Non-pigmented ciliary epithelial cell (primary cell): ENCODE measurements around the gene ACTL6B.
"Not testable (repeated sequence)": the region's sequence is repeated elsewhere in the genome, so short reads cannot be mapped to it uniquely, and the experiment has no call there.

Experiments used
- DNase-seq: peaks from one replicate; pipeline ENCODE4 v3.0.0-alpha.2; 2010; ENCODE audit warnings: low read depth

Gene ACTL6B

GRCh38 chr7:100655908-100656674 is at the start of gene ACTL6B:
TSS of gene ACTL6B (minus strand) at chr7:100656448. CDS start at chr7:100656354, 94 bp downstream.
- DNase-seq = no peak

DNA sequence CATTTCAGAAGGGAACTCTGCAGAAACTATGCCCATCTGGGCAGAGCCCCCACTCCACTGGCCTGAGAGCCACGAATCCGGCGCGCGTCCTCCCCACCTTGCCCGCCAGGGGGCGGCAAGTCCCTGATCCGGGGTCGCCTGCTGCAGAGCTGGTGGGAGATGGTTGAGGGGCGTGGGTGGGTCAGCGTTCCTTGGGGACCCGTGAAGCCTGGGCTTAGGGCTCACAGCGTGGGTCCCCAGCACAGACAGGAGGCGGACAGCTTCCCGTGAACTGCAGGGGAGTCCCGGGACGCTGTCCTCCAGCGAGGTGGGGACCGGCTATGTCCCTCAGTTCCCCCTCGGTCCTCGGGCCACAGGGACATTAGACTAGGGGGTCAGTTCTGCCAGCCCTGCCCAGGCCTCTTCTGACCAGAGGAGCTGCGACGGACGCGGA is 49.1 kb upstream of the ACTL6B start:
- DNase-seq = no peak

- not testable (repeated sequence) for DNase-seq
Observed at GRCh38 chr7:100701089-100701488, 44.8 kb upstream of the ACTL6B start.

DNA sequence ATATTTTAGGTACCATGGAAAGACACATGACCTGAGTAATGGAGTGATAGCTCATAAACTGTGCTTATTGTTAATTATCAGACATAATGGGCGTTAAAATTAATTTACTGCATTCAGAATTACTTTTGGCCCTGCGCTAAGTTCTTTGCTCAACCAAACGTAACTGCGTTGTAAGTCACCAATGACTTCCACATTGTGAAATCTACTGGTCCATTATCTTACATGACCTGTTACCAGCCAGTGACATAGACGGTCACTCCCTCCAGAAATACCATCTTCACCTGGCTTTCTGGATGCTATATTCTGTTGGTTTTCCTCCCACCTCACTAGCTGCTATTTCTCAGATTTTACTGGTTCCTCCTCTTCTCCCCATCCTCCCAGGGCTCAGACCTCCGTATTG is 42.8 kb upstream of the ACTL6B start:
- DNase-seq = no peak

DNA sequence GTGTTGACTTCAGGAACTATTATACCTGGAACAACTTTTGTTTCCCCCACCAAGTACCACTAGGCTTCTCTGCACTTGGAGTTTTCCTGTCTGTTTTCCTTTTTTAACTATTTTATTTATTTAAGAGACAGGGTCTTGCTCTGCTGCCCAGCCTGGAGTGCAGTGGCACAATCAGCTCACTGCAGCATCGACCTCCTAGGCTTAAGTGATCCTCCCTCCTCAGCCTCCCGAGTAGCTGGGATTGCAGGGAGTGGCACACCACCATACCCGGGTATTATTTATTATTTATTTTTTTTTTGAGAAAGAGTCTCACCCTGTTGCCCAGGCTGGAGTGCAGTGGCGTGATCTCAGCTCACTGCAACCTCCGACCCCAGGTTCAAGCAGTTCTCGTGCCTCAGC is 39.9 kb upstream of the ACTL6B start:
- no peak for DNase-seq

DNA sequence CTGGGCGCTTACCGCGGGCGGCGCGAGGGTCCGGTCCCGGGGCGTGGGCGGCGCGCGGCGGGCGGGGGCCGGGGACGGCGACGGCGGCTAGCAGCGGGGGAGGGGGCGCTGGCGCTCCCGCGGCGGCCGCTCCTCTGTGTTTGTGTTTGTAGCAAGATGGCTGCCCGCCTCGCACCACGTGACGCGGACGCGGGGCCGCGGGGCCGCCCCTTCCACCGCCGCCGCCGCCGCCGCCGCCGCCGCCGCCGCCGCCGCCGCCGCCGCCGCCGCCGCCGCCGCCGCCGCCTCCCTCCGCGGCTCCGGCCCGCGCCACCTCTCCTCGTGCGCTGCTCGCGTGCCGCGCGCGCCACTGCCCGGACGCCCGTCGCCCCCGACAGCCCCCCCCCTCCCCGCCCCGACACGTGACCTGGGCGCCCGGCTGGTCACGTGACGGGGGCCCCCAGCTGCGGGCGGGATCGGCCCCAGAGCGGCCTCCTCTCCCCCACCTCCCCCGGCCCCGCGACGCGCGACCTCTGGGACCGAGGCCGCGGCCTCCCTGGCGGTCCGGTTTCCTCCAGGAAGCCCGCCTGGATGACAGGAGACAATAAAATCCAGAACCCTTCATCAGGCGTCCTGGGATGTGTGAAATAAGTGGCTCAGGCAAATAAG is 38.0 kb upstream of the ACTL6B start, which contains the start of gene GIGYF1:
Gene GIGYF1, minus strand, starts transcription at position 153 of the 648 bp plus-strand sequence. CDS start 6,012 bp downstream, outside the sequence.
- no peak for DNase-seq

GRCh38 chr7:100693312-100694097 is 37.3 kb upstream of the ACTL6B start:
- no peak for DNase-seq

- no peak for DNase-seq
Observed at GRCh38 chr7:100692578-100692961, 36.3 kb upstream of the ACTL6B start.

- no peak for DNase-seq
Observed at GRCh38 chr7:100691676-100692577, 35.7 kb upstream of the ACTL6B start.

- no peak for DNase-seq
Observed at GRCh38 chr7:100689230-100690135, 33.2 kb upstream of the ACTL6B start.

DNA sequence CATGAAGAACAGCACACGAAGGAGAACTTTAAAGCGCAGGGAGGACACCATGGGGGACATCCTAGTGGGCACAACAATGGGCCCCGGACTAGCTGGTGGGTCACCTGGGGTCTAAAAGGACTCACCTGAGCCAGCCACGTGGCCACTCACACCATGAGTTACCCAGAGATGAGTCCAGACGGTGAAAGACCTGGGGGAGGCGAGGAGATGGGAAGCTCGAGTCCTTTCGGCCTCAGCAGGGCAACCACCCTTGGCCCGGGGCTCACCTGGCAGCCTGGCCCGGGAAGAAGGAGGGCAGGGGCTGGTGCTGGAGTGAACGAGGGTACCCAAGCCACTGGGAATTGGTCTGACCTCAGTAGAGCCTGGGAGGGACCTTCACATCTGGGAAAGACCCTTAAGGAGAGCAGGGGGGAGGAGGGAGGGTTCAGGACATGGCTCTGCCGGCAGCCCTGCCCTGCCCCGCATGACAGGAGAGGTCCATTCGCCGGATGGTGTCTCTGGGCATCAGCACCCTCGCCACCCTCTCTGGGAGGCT is 32.1 kb upstream of the ACTL6B start:
- DNase-seq = no peak

GRCh38 chr7:100687751-100688300 is 31.6 kb upstream of the ACTL6B start:
- no peak for DNase-seq

DNA sequence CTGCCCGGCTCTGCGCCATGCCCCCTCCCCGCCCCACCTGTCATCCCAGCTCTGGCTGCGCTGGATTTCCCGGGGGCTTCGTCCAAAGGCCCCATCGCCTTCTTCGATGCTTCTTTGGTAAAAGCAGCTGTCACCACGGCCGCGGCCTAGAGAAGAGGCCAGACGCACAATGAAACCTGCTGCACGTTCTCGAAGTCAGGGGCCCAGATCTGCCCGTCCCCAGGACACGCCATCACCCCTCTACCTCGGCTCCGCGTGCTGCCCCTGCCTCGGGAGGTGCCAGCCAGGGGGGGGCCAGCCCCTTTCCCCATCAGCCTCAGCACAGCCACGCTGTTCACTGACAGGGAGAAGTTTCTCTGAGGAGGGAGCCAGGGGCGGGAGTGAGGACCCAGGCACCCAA is 31.0 kb upstream of the ACTL6B start:
- DNase-seq = no peak

DNA sequence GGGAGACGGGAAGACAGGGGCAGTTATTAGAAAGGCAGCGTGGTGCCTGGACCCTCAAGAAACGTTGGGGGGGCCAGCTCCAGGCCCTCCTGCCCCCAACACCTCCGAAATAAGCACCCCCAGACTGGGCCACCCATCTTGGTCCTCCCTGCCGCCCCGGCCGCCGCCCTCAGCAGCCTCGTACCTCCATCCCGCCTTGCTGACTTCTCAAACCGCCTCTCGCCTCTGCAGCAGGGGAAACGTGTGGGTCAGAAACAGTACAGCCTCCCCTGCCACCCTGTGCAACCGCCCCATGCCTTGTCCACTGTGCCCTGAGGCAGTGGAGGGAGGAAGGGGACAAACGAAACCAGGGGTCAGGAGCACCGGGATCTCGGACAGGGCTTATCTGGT is 30.6 kb upstream of the ACTL6B start:
- no peak for DNase-seq

GRCh38 chr7:100686201-100686821 is 30.1 kb upstream of the ACTL6B start:
- DNase-seq = no peak

- DNase-seq = no peak
Observed at GRCh38 chr7:100685631-100686145, 29.4 kb upstream of the ACTL6B start.

- no peak for DNase-seq
Observed at GRCh38 chr7:100685049-100685605, 28.9 kb upstream of the ACTL6B start.

- no peak for DNase-seq
Observed at GRCh38 chr7:100684534-100685042, 28.3 kb upstream of the ACTL6B start.
